Measurements from ENCODE around the gene TIGD1. TPM values are rescaled to one million over a fixed set of nuclear protein-coding genes. Genes with fewer than 3 reads are reported as not detected.
A peak's percentile ranks its signal among the peaks of the same experiment; 100 is the strongest.

Gene TIGD1
- polyA plus RNA-seq, 3 donors: 1.6 to 4.1 (median 2.1) TPM

- no peak overlapping the region for H3K9ac ChIP-seq (ENCODE audit: insufficient read depth, low read length, poor library complexity, severe bottlenecking)
- no peaks in the 10 kb centered on the region for H4K20me1 ChIP-seq (ENCODE audit: insufficient read depth, low read length)
- H3K79me2 ChIP-seq (ENCODE audit: insufficient read depth, low read length): no peaks in the 10 kb centered on the region
- H3K27ac ChIP-seq (ENCODE audit: low read depth in 1 of 2, low read length in 2 of 2): no peak overlapping the region
- H3K4me3 ChIP-seq (replicated peaks in 1 of 3; ENCODE audit: low read depth in 2 of 3, low read length in 3 of 3): no peak overlapping the region
- intact Hi-C loops (cut with micrococcal nuclease): no loop called here
- H3K4me1 ChIP-seq (ENCODE audit: control insufficient read depth in 1 of 2, insufficient read depth in 2 of 2, low read length in 2 of 2): peaks cover 31 to 42% of the 10 kb centered on the region in 2 donors
- Mint-ChIP-seq H3K27ac (no peak overlapping the region), H3K9me3 (peaks cover 7 to 11% (median 9%) of the 10 kb centered on the region in 7 donors), H3K36me3 (no peaks in the 10 kb centered on the region), H3K4me1 (peaks cover 25% of the 10 kb centered on the region), H3K27me3 (ENCODE audit: low read depth in 3 of 3) (peaks cover 7 to 20% (median 9%) of the 10 kb centered on the region in 3 donors), H3K4me3 (peak overlapping the region in 1 of 2 donors; percentile 42)
- DNase-seq: no peak
- 100% methylated on average over 2 of the region's 4 CpGs for WGBS (ENCODE audit: insufficient coverage)
- TF ChIP-seq CTCF (IDR thresholded peaks at IDR 0.05): no peak
- no peaks in the 10 kb centered on the region for H3K36me3 ChIP-seq (replicated peaks in 1 of 2; ENCODE audit: control insufficient read depth in 1 of 2, insufficient read depth in 2 of 2, low read length in 2 of 2)
- no peaks in the 10 kb centered on the region for H3K27me3 ChIP-seq (ENCODE audit: control insufficient read depth in 2 of 2, insufficient read depth in 2 of 2, low read length in 2 of 2)
- H3K4me2 ChIP-seq (replicated peaks; ENCODE audit: extremely low read depth, low read length, poor library complexity, severe bottlenecking): no peak overlapping the region
- H2AFZ ChIP-seq (ENCODE audit: insufficient read depth, low read depth, low read length, poor library complexity, severe bottlenecking): no peak overlapping the region
- H3K9me3 ChIP-seq (replicated peaks in 1 of 2; ENCODE audit: control insufficient read depth in 1 of 2, insufficient read depth in 1 of 2, low read length in 2 of 2): peaks cover 7% of the 10 kb centered on the region in 2 donors
Observed at GRCh38 chr2:232537499-232537898, 12.9 kb downstream of the TIGD1 start.

DNA sequence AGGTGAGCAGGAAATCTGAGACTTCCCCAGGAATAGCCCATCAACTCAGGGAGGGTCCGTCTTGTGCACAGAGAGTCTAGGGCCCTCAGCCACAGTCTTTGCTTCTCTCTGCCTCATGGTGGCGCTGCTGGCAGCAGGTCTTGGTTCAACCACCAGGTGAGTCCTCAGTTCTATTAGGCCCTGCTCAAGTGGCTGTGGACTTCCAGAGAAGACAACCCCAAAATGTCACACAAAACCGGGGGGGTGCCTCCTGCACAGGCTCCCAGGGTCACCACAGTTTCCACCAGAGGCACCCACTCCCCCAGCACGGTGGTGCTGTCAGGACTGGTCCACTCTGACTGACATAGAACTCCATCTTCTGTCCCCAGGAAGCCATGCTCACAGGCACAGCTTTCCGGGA is 13.3 kb downstream of the TIGD1 start:
- DNase-seq: no peak

More for the DNA sequence above, 13.3 kb downstream of the TIGD1 start:
- TF ChIP-seq CTCF (IDR thresholded peaks at IDR 0.05): peak; percentile 18
- Histone ChIP-seq H3K79me2 (ENCODE audit: insufficient read depth, low read length) (no peaks in the 10 kb centered on the region), H2AFZ (ENCODE audit: insufficient read depth, low read depth, low read length, poor library complexity, severe bottlenecking) (no peak overlapping the region), H3K27ac (ENCODE audit: low read depth in 1 of 2, low read length in 2 of 2) (no peak overlapping the region), H3K9me3 (replicated peaks in 1 of 2; ENCODE audit: control insufficient read depth in 1 of 2, insufficient read depth in 1 of 2, low read length in 2 of 2) (peaks cover 7% of the 10 kb centered on the region in 2 donors), H3K4me2 (replicated peaks; ENCODE audit: extremely low read depth, low read length, poor library complexity, severe bottlenecking) (no peak overlapping the region), H3K4me3 (replicated peaks in 1 of 3; ENCODE audit: low read depth in 2 of 3, low read length in 3 of 3) (no peak overlapping the region), H4K20me1 (ENCODE audit: insufficient read depth, low read length) (no peaks in the 10 kb centered on the region), H3K9ac (ENCODE audit: insufficient read depth, low read length, poor library complexity, severe bottlenecking) (no peak overlapping the region), H3K36me3 (replicated peaks in 1 of 2; ENCODE audit: control insufficient read depth in 1 of 2, insufficient read depth in 2 of 2, low read length in 2 of 2) (no peaks in the 10 kb centered on the region), H3K4me1 (ENCODE audit: control insufficient read depth in 1 of 2, insufficient read depth in 2 of 2, low read length in 2 of 2) (peaks cover 31 to 42% of the 10 kb centered on the region in 2 donors), H3K27me3 (ENCODE audit: control insufficient read depth in 2 of 2, insufficient read depth in 2 of 2, low read length in 2 of 2) (no peaks in the 10 kb centered on the region)
- Mint-ChIP-seq H3K27ac (no peak overlapping the region), H3K9me3 (peaks cover 7 to 11% (median 9%) of the 10 kb centered on the region in 7 donors), H3K4me3 (peak overlapping the region in 1 of 2 donors; percentile 42), H3K4me1 (peaks cover 25% of the 10 kb centered on the region), H3K36me3 (no peaks in the 10 kb centered on the region), H3K27me3 (ENCODE audit: low read depth in 3 of 3) (peaks cover 7 to 19% (median 9%) of the 10 kb centered on the region in 3 donors)
- WGBS (ENCODE audit: insufficient coverage): 74% methylated on average over 4 of the region's 5 CpGs
- intact Hi-C loops (cut with micrococcal nuclease): no loop called here
